Testis (tissue), 2 donors: Measurements from ENCODE around the gene CEP295NL.

Experiments
- POLR2A ChIP-seq: fragments of 450-650 bp; IDR thresholded peaks from one replicate; pipeline ENCODE4 v1.6.1; 2017; ENCODE audit warnings: antibody characterized with exemption, mild to moderate bottlenecking, moderate library complexity
- TF ChIP-seq, protein P1 (sequence below), 3 experiments: fragments of 450-650 bp in 2 of 3; fragments of 200-600 bp in 1 of 3; sonication (generic) in 1 of 3; IDR thresholded peaks; one replicate each; pipeline ENCODE4 v1.5.1; 2016 to 2019; ENCODE audit warnings: antibody characterized with exemption in 3 of 3, mild to moderate bottlenecking in 2 of 3, moderate library complexity in 1 of 3

DNA sequence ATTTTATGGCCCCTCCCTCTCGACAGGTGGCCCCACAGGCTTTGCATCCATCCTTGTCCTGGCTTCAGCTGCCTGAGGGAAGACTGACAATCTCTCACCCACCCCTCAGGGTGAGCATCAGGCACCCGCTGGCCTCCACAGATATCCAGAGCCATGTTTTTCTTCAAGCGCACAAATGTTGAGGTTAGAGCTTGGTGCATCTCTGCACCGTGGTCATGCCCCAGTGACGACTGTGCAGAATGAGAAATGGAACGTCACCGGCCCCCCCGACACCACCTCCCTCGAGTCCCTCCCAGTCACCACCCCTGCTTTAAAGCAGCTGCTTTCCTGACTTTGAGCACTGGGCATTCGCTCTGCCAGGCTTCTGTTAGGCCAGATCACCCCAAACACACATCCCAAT, 42.0 kb upstream of the CEP295NL start:
- no peak for TF ChIP-seq POLR2A
- TF ChIP-seq, protein P1, sequence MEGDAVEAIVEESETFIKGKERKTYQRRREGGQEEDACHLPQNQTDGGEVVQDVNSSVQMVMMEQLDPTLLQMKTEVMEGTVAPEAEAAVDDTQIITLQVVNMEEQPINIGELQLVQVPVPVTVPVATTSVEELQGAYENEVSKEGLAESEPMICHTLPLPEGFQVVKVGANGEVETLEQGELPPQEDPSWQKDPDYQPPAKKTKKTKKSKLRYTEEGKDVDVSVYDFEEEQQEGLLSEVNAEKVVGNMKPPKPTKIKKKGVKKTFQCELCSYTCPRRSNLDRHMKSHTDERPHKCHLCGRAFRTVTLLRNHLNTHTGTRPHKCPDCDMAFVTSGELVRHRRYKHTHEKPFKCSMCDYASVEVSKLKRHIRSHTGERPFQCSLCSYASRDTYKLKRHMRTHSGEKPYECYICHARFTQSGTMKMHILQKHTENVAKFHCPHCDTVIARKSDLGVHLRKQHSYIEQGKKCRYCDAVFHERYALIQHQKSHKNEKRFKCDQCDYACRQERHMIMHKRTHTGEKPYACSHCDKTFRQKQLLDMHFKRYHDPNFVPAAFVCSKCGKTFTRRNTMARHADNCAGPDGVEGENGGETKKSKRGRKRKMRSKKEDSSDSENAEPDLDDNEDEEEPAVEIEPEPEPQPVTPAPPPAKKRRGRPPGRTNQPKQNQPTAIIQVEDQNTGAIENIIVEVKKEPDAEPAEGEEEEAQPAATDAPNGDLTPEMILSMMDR (IDR thresholded peaks at IDR 0.05), result no peak
